ENCODE results near the gene BMERB1.

BMERB1 gene

DNA sequence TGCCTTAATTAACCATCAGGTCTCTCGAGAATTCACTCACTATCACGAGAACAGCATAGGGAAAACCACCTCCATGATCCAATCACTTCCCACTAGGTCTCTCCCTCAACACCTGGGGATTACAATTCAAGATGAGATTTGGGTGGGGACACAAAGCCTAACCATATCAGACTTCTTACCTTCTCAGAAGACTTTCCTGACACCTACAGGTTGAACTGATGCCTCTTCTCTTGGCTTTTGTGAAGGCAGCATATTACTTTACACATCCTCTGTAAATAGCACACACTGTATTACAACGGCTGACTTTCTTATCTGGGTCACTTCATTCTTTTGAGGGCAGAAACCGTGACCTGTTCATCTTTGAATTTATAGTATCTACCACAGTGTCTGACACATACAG is 23.6 kb downstream of the BMERB1 start:
- Histone ChIP-seq H3K27ac (ENCODE audit: low read depth, low read length) (no peak overlapping the region), H3K18ac (ENCODE audit: low read length) (no peak overlapping the region), H3K4me2 (ENCODE audit: low read length) (no peak overlapping the region), H3K79me2 (ENCODE audit: control insufficient read depth, insufficient read depth, low read length) (no peaks in the 10 kb centered on the region), H3K4me3 (ENCODE audit: low read length) (no peak overlapping the region), H3K9ac (ENCODE audit: low read length) (no peak overlapping the region), H3K56ac (ENCODE audit: low read length) (no peak overlapping the region), H2BK15ac (replicated peaks; ENCODE audit: low read depth) (no peak overlapping the region), H4K8ac (ENCODE audit: low read depth, low read length) (no peak overlapping the region), H3K27me3 (ENCODE audit: insufficient read depth, low read length, poor library complexity) (no peaks in the 10 kb centered on the region), H3K36me3 (ENCODE audit: control insufficient read depth, insufficient read depth, low read length) (no peaks in the 10 kb centered on the region), H3K4me1 (ENCODE audit: control insufficient read depth, low read depth, low read length) (no peaks in the 10 kb centered on the region), H2BK120ac (ENCODE audit: low read depth, low read length) (no peak overlapping the region), H2BK5ac (ENCODE audit: low read length) (no peak overlapping the region), H3K79me1 (ENCODE audit: low read length) (no peaks in the 10 kb centered on the region), H2AK5ac (ENCODE audit: low read length) (no peak overlapping the region), H4K5ac (ENCODE audit: low read length) (no peak overlapping the region), H3K23ac (ENCODE audit: low read length) (no peak overlapping the region), H3K4ac (ENCODE audit: low read depth, low read length) (no peak overlapping the region)
- DNase-seq, result no peak
- no CpG with 5 or more reads among the region's 4 CpGs for WGBS (ENCODE audit: extremely low coverage, insufficient coverage, low lambda C conversion rate)

DNA sequence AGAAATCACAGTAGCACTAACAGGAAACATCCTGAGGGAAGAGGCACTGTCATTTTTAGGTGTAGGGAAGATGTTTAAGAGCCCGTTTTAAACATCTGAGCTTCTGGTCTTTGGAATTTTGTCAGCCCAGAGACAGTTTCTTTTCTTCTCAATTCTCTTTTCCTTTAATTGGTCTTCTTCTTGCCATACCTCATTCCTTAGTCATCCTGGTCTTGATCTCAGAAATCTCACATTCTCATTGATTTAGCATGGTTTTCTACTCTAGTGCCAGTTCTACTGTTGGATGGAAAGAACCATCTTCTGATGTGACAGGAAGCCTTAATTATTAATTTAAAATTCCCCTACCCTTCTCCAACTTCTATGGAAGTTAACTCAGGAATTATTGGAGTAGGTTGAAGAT is 25.4 kb downstream of the BMERB1 start:
- no peaks in the 10 kb centered on the region for H3K27me3 ChIP-seq (ENCODE audit: insufficient read depth, low read length, poor library complexity)
- no peak overlapping the region for H2BK15ac ChIP-seq (replicated peaks; ENCODE audit: low read depth)
- H2BK5ac ChIP-seq (ENCODE audit: low read length), result no peak overlapping the region
- H3K56ac ChIP-seq (ENCODE audit: low read length), result no peak overlapping the region
- H2BK120ac ChIP-seq (ENCODE audit: low read depth, low read length), result no peak overlapping the region
- H3K4me3 ChIP-seq (ENCODE audit: low read length), result no peak overlapping the region
- H2AK5ac ChIP-seq (ENCODE audit: low read length), result no peak overlapping the region
- H4K8ac ChIP-seq (ENCODE audit: low read depth, low read length), result no peak overlapping the region
- H4K5ac ChIP-seq (ENCODE audit: low read length), result no peak overlapping the region
- no peaks in the 10 kb centered on the region for H3K4me1 ChIP-seq (ENCODE audit: control insufficient read depth, low read depth, low read length)
- no peak overlapping the region for H3K23ac ChIP-seq (ENCODE audit: low read length)
- H3K9ac ChIP-seq (ENCODE audit: low read length), result no peak overlapping the region
- no CpG with 5 or more reads among the region's 1 CpG for WGBS (ENCODE audit: extremely low coverage, insufficient coverage, low lambda C conversion rate)
- H3K4me2 ChIP-seq (ENCODE audit: low read length), result no peak overlapping the region
- no peak for DNase-seq
- H3K79me1 ChIP-seq (ENCODE audit: low read length), result no peaks in the 10 kb centered on the region
- no peak overlapping the region for H3K27ac ChIP-seq (ENCODE audit: low read depth, low read length)
- H3K79me2 ChIP-seq (ENCODE audit: control insufficient read depth, insufficient read depth, low read length), result no peaks in the 10 kb centered on the region
- H3K36me3 ChIP-seq (ENCODE audit: control insufficient read depth, insufficient read depth, low read length), result no peaks in the 10 kb centered on the region
- no peak overlapping the region for H3K18ac ChIP-seq (ENCODE audit: low read length)
- no peak overlapping the region for H3K4ac ChIP-seq (ENCODE audit: low read depth, low read length)

DNA sequence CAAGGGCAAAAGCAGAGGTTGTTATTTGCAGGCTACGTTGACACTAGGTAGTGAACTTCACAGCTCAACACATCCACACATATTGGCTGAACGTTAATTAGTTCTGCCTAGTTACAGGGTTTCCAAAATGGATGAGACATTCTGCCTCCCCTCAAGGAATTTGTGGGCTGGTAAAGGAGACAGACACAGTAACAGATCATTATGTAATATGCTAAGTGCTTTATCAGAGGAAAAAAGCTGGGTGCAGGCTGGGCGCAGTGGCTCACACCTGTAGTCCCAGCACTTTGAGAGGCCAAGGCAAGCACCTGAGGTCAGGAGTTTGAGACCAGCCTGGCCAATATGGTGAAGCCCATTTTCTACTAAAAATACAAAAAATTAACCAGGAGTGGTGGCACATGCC is 26.2 kb downstream of the BMERB1 start:
- Histone ChIP-seq H4K8ac (ENCODE audit: low read depth, low read length) (no peak overlapping the region), H3K27ac (ENCODE audit: low read depth, low read length) (no peak overlapping the region), H2BK5ac (ENCODE audit: low read length) (no peak overlapping the region), H2AK5ac (ENCODE audit: low read length) (no peak overlapping the region), H4K5ac (ENCODE audit: low read length) (no peak overlapping the region), H3K36me3 (ENCODE audit: control insufficient read depth, insufficient read depth, low read length) (no peaks in the 10 kb centered on the region), H3K56ac (ENCODE audit: low read length) (no peak overlapping the region), H3K9ac (ENCODE audit: low read length) (no peak overlapping the region), H3K79me1 (ENCODE audit: low read length) (no peaks in the 10 kb centered on the region), H3K4me3 (ENCODE audit: low read length) (no peak overlapping the region), H2BK15ac (replicated peaks; ENCODE audit: low read depth) (no peak overlapping the region), H2BK120ac (ENCODE audit: low read depth, low read length) (no peak overlapping the region), H3K4me2 (ENCODE audit: low read length) (no peak overlapping the region), H3K18ac (ENCODE audit: low read length) (no peak overlapping the region), H3K4ac (ENCODE audit: low read depth, low read length) (no peak overlapping the region), H3K27me3 (ENCODE audit: insufficient read depth, low read length, poor library complexity) (no peaks in the 10 kb centered on the region), H3K4me1 (ENCODE audit: control insufficient read depth, low read depth, low read length) (no peaks in the 10 kb centered on the region), H3K23ac (ENCODE audit: low read length) (no peak overlapping the region), H3K79me2 (ENCODE audit: control insufficient read depth, insufficient read depth, low read length) (no peaks in the 10 kb centered on the region)
- no CpG with 5 or more reads among the region's 3 CpGs for WGBS (ENCODE audit: extremely low coverage, insufficient coverage, low lambda C conversion rate)
- no peak for DNase-seq

DNA sequence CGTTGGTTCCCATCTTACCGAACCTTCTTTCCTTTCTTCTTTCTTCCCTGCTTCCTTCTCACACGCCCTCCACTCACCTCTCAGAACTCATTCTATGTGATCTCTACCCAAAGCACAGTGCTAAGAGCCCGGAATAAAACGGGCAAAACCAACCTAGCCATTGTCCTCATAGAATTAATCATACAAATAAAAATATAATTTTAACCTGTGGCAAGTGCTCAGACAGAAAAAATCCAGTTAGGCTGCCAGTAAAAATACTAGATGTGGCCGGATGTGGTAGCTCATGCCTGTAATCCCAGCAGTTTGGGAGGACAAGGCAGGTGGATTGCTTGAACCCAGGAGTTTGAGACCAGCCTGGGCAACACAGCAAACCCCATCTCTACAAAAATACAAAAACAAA is 27.0 kb downstream of the BMERB1 start:
- no peaks in the 10 kb centered on the region for H3K36me3 ChIP-seq (ENCODE audit: control insufficient read depth, insufficient read depth, low read length)
- H3K27me3 ChIP-seq (ENCODE audit: insufficient read depth, low read length, poor library complexity), result no peaks in the 10 kb centered on the region
- no CpG with 5 or more reads among the region's 6 CpGs for WGBS (ENCODE audit: extremely low coverage, insufficient coverage, low lambda C conversion rate)
- no peak overlapping the region for H4K5ac ChIP-seq (ENCODE audit: low read length)
- no peak overlapping the region for H4K8ac ChIP-seq (ENCODE audit: low read depth, low read length)
- no peak overlapping the region for H3K56ac ChIP-seq (ENCODE audit: low read length)
- H3K9ac ChIP-seq (ENCODE audit: low read length), result no peak overlapping the region
- no peak overlapping the region for H2BK15ac ChIP-seq (replicated peaks; ENCODE audit: low read depth)
- H2BK120ac ChIP-seq (ENCODE audit: low read depth, low read length), result no peak overlapping the region
- H3K4me2 ChIP-seq (ENCODE audit: low read length), result no peak overlapping the region
- H3K4ac ChIP-seq (ENCODE audit: low read depth, low read length), result no peak overlapping the region
- H2BK5ac ChIP-seq (ENCODE audit: low read length), result no peak overlapping the region
- H3K4me3 ChIP-seq (ENCODE audit: low read length), result no peak overlapping the region
- no peaks in the 10 kb centered on the region for H3K4me1 ChIP-seq (ENCODE audit: control insufficient read depth, low read depth, low read length)
- no peak overlapping the region for H3K23ac ChIP-seq (ENCODE audit: low read length)
- DNase-seq, result no peak
- no peak overlapping the region for H3K18ac ChIP-seq (ENCODE audit: low read length)
- no peaks in the 10 kb centered on the region for H3K79me1 ChIP-seq (ENCODE audit: low read length)
- H2AK5ac ChIP-seq (ENCODE audit: low read length), result no peak overlapping the region
- no peaks in the 10 kb centered on the region for H3K79me2 ChIP-seq (ENCODE audit: control insufficient read depth, insufficient read depth, low read length)
- no peak overlapping the region for H3K27ac ChIP-seq (ENCODE audit: low read depth, low read length)

DNA sequence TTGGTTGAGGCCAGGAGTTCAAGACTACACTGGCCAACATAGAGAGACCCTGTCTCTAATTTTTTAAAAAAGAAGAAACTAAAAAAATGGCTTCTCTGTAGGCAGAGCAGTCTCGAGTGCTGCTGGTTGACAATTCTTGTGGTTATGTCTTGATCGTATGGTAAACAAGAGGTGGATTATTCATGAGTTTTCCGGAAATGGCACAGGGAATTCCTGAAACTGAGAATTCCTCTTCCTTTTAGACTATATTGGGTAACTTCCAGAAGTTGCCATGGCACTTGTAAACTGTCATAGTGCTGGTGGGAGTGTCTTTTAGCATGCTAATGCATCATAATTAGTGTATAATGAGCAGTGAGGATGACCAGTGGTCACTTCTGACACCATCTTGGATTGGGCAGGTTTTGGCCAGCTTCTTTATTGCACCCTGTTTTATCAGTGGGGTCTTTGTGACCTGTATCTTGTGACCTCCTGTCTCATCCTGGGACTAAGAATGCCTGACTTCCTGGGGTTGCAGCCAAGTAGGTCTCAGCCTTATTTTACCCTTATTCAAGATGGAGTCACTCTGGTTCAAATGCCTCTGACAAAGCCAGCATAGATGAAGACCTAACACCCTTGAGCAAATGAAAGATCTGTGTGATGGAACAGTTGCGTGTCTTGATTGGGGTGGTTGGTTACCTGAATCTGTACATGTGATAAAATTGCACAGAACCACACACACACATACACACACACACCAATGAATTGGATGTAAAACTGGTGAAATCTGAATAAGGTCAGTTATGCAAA is 30.2 kb downstream of the BMERB1 start:
- Histone ChIP-seq H3K4me3 (ENCODE audit: low read length) (no peak overlapping the region), H3K4me2 (ENCODE audit: low read length) (no peak overlapping the region), H2BK120ac (ENCODE audit: low read depth, low read length) (no peak overlapping the region), H3K56ac (ENCODE audit: low read length) (no peak overlapping the region), H4K5ac (ENCODE audit: low read length) (no peak overlapping the region), H3K23ac (ENCODE audit: low read length) (no peak overlapping the region), H3K27me3 (ENCODE audit: insufficient read depth, low read length, poor library complexity) (no peaks in the 10 kb centered on the region), H2BK15ac (replicated peaks; ENCODE audit: low read depth) (no peak overlapping the region), H4K8ac (ENCODE audit: low read depth, low read length) (no peak overlapping the region), H3K18ac (ENCODE audit: low read length) (no peak overlapping the region), H3K4me1 (ENCODE audit: control insufficient read depth, low read depth, low read length) (no peaks in the 10 kb centered on the region), H3K27ac (ENCODE audit: low read depth, low read length) (no peak overlapping the region), H3K79me2 (ENCODE audit: control insufficient read depth, insufficient read depth, low read length) (no peaks in the 10 kb centered on the region), H3K4ac (ENCODE audit: low read depth, low read length) (no peak overlapping the region), H3K79me1 (ENCODE audit: low read length) (no peaks in the 10 kb centered on the region), H2BK5ac (ENCODE audit: low read length) (no peak overlapping the region), H3K9ac (ENCODE audit: low read length) (no peak overlapping the region), H2AK5ac (ENCODE audit: low read length) (no peak overlapping the region), H3K36me3 (ENCODE audit: control insufficient read depth, insufficient read depth, low read length) (no peaks in the 10 kb centered on the region)
- WGBS (ENCODE audit: extremely low coverage, insufficient coverage, low lambda C conversion rate), result no CpG with 5 or more reads among the region's 4 CpGs
- no peak for DNase-seq

DNA sequence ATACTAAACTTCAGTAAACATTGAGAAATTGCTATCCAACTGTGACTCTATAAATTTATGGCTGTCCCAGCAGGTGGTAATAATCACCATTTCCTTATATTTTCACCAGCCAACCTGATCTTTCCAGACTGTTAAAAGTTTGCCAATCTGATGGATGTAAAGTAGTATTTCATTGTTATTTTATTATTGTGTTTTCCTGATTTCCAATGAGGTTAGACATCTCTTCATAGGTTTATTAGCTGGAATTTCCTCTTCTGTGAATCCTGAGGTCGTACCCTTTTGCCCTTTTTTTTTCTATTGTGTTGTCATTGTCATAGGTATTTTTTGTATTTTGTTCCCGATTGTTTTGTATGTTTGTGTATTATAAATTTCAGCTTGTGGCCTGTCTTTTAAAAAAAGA is 31.7 kb downstream of the BMERB1 start:
- WGBS (ENCODE audit: extremely low coverage, insufficient coverage, low lambda C conversion rate), result no CpG with 5 or more reads among the region's 2 CpGs
- Histone ChIP-seq H3K18ac (ENCODE audit: low read length) (no peak overlapping the region), H3K36me3 (ENCODE audit: control insufficient read depth, insufficient read depth, low read length) (no peaks in the 10 kb centered on the region), H3K79me2 (ENCODE audit: control insufficient read depth, insufficient read depth, low read length) (no peaks in the 10 kb centered on the region), H2BK15ac (replicated peaks; ENCODE audit: low read depth) (no peak overlapping the region), H3K27ac (ENCODE audit: low read depth, low read length) (no peak overlapping the region), H3K79me1 (ENCODE audit: low read length) (no peaks in the 10 kb centered on the region), H3K4me1 (ENCODE audit: control insufficient read depth, low read depth, low read length) (no peaks in the 10 kb centered on the region), H4K5ac (ENCODE audit: low read length) (no peak overlapping the region), H2BK120ac (ENCODE audit: low read depth, low read length) (no peak overlapping the region), H3K4me3 (ENCODE audit: low read length) (no peak overlapping the region), H3K27me3 (ENCODE audit: insufficient read depth, low read length, poor library complexity) (no peaks in the 10 kb centered on the region), H3K4me2 (ENCODE audit: low read length) (no peak overlapping the region), H4K8ac (ENCODE audit: low read depth, low read length) (no peak overlapping the region), H3K23ac (ENCODE audit: low read length) (no peak overlapping the region), H3K9ac (ENCODE audit: low read length) (no peak overlapping the region), H2AK5ac (ENCODE audit: low read length) (no peak overlapping the region), H2BK5ac (ENCODE audit: low read length) (no peak overlapping the region), H3K56ac (ENCODE audit: low read length) (no peak overlapping the region), H3K4ac (ENCODE audit: low read depth, low read length) (no peak overlapping the region)
- no peak for DNase-seq

Data from mesendoderm (in vitro differentiated cells).